K562 (cell line): ENCODE data around the gene CYP46A1. TPM values are rescaled to one million over a fixed set of nuclear protein-coding genes. Genes with fewer than 3 reads are reported as not detected.

Source experiments
- CHD7 ChIP-seq: fragments of 200-600 bp; sonication (generic); IDR thresholded peaks from one replicate; pipeline ENCODE4 v1.6.1; 2012; ENCODE audit warnings: mild to moderate bottlenecking, low read depth, low read length, inconsistent platforms
- CTCF ChIP-seq, 3 experiments: IDR thresholded peaks in 2 of 3; conservative IDR thresholded peaks in 1 of 3; 2 replicates each; pipeline ENCODE4 v1.5.1; 2011 to 2012; ENCODE audit warnings: low read length in 3 of 3, mild to moderate bottlenecking in 3 of 3, control low read depth in 2 of 3, improper control_type of control experiment in 1 of 3, inconsistent platforms in 1 of 3, low read depth in 1 of 3, mixed read lengths in 1 of 3, moderate library complexity in 1 of 3; ENCODE audit not compliant: insufficient read depth in 2 of 3
- CTCFL ChIP-seq: IDR thresholded peaks from 2 replicates; pipeline ENCODE4 v1.6.1; 2011; ENCODE audit warnings: borderline replicate concordance, low read depth, mild to moderate bottlenecking, moderate library complexity, low read length; ENCODE audit not compliant: insufficient read depth, poor library complexity, severe bottlenecking
- HCFC1 ChIP-seq: IDR thresholded peaks from 2 replicates; pipeline ENCODE4 v1.6.1; 2012; ENCODE audit warnings: low read depth, low read length, improper control_type of control experiment
- HMG20A ChIP-seq: fragments of 450-650 bp; formaldehyde crosslinking; conservative IDR thresholded peaks from 2 replicates; pipeline ENCODE4 v1.4.0; 2020; ENCODE audit warnings: mild to moderate bottlenecking, mixed read lengths
- SAFB ChIP-seq: fragments of 200-400 bp; formaldehyde crosslinking; IDR thresholded peaks from 2 replicates; pipeline ENCODE4 v1.6.1; 2017; ENCODE audit warnings: low read depth, low read length, borderline replicate concordance
- SREBF2 ChIP-seq: sonication (generic); formaldehyde crosslinking; IDR thresholded peaks from 2 replicates; pipeline ENCODE4 v1.4.0; 2020; ENCODE audit warnings: mild to moderate bottlenecking, missing genetic modification reagents
- YBX1 ChIP-seq: fragments of 450-650 bp; IDR thresholded peaks from 2 replicates; pipeline ENCODE4 v1.7.1; 2016; ENCODE audit warnings: mild to moderate bottlenecking
- ZNF740 ChIP-seq, 3 experiments: fragments of 200-800 bp in 1 of 3; sonication (Bioruptor generic) in 1 of 3; sonication (generic) in 1 of 3; formaldehyde crosslinking in 1 of 3; IDR thresholded peaks; 2 replicates each; pipeline versions ENCODE4 v1.6.1 to v1.8.0; 2016 to 2022; ENCODE audit warnings: mild to moderate bottlenecking in 2 of 3, missing compliant biosample characterization in 2 of 3, missing genetic modification characterization in 2 of 3, missing genetic modification reagents in 1 of 3
- polyA plus RNA-seq, 8 experiments: library from polyadenylated mRNA; depleted of rRNA in 4 of 8; stranded (reverse) in 5 of 8; unstranded in 3 of 8; fragments of >200 nt; fragmentation: Nextera tagmentation in 2 of 8; fragmentation: Illumina TruSeq in 1 of 8; extraction: Ambion mirVana in 2 of 8; extraction: Trizol in 1 of 8; gene quantifications; 2 replicates each; pipeline versions ENCODE4 v1.2.1 to v1.2.3, GENCODE V29; 2011 to 2014; ENCODE audit warnings: inconsistent platforms in 1 of 8, missing spikeins in 1 of 8
- total RNA-seq, 7 experiments: library from RNA; depleted of rRNA in 6 of 7; stranded (reverse); fragments of >200 nt in 6 of 7; fragmentation: Illumina TruSeq in 2 of 7; extraction: Trizol in 2 of 7; gene quantifications; 2 replicates each; pipeline versions ENCODE4 v1.2.1 to v1.2.3, GENCODE V29; 2011 to 2021; ENCODE audit warnings: low replicate concordance in 1 of 7

CYP46A1 gene
- total and polyA plus RNA-seq, 9 of the 15 experiments (the other 6 are each of a cell fraction or from before 2014, with no cell fraction given), result not detected

- TF ChIP-seq CHD7, result no peak
- TF ChIP-seq SREBF2 (CRISPR knock-in tag), result no peak
- peak; percentile 3 for TF ChIP-seq CTCFL
- TF ChIP-seq HMG20A (CRISPR knock-in tag), result no peak
- no peak for TF ChIP-seq YBX1
- 0 out of 6 replicates have a peak, but pooled peaks of 2 of the 3 experiments have one; percentile 20 to 28 for TF ChIP-seq CTCF (IDR thresholded peaks at IDR 0.05 in 2 of 3, conservative IDR thresholded peaks at IDR 0.05 in 1 of 3; ENCODE audit: insufficient read depth in 2 of 3, low read depth in 1 of 3, low read length in 3 of 3)
- TF ChIP-seq HCFC1, result no peak
- TF ChIP-seq SAFB, result no peak
- TF ChIP-seq ZNF740 (CRISPR knock-in tag; IDR thresholded peaks at IDR 0.05), result peak; percentile 94
- peak in 1 of 2 experiments; percentile 53; a peak in 1 of 4 replicates for TF ChIP-seq ZNF740 (tag; IDR thresholded peaks at IDR 0.05)
Observed at GRCh38 chr14:99749142-99749541, 65.0 kb downstream of the CYP46A1 start (continued).
